22Rv1 (cell line): ENCODE results near the gene PBX1.

ENCODE experiments used
- H3K27ac ChIP-seq: fragments of 450-650 bp; 2 replicates; pipeline ENCODE4 v1.5.1; 2017
- CTCF ChIP-seq: fragments of 450-650 bp; IDR thresholded peaks from 2 replicates; pipeline ENCODE4 v1.5.1; 2017; ENCODE audit warnings: mild to moderate bottlenecking
- ZFX ChIP-seq: fragments of 450-650 bp; IDR thresholded peaks from 2 replicates; pipeline ENCODE4 v1.6.1; 2017; ENCODE audit warnings: antibody characterized with exemption, borderline replicate concordance

PBX1 gene

GRCh38 chr1:164560121-164560541, 1.1 kb downstream of the PBX1 start:
- H3K27ac ChIP-seq, result no peak overlapping the region
- TF ChIP-seq CTCF, result no peak
- TF ChIP-seq ZFX, result no peak

DNA sequence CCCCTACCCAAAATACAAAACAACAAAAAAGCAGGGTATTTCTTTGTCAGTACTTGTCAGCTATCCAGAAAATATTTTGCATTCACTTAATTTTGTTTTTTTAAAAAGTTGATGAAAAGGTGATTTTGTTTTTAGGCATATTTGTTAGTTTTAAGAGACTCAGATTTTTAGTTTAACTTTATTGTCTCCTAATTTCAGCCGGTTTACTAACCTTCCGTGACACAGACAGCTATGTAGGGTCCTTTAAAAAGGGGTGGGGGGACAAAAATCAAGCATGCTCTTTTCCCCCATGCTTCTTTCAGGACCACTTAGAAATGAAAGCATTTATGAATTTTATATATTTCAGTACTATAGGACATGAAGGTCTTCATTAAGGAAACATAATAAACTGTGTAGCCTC, 1.6 kb downstream of the PBX1 start:
- no peak overlapping the region for H3K27ac ChIP-seq
- no peak for TF ChIP-seq ZFX
- no peak for TF ChIP-seq CTCF

GRCh38 chr1:164561007-164561406, 2.0 kb downstream of the PBX1 start:
- H3K27ac ChIP-seq, result no peak overlapping the region
- no peak for TF ChIP-seq ZFX
- no peak for TF ChIP-seq CTCF

- TF ChIP-seq CTCF (no peak), ZFX (no peak)
- no peak overlapping the region for H3K27ac ChIP-seq
Measured at GRCh38 chr1:164561472-164561871, 2.5 kb downstream of the PBX1 start.

DNA sequence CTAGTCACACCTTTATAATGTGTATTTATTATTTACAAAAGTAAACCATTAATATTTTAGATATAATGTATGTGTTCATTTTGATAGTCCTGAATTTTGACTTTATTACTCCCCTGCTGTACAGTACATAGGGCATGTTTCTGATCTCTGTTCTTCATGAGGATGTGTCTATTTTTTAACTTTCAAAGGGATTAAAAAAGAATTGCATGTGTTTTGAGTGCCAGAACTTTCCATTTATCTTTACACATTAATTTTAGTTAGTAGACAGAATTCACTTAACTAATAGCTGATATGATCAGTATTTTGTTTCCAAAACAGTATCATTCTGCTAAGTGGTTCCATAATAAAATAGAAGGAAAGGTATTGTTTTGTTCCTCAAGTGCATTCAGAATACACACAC, 3.1 kb downstream of the PBX1 start:
- H3K27ac ChIP-seq, result no peak overlapping the region
- TF ChIP-seq ZFX (no peak), CTCF (no peak)

DNA sequence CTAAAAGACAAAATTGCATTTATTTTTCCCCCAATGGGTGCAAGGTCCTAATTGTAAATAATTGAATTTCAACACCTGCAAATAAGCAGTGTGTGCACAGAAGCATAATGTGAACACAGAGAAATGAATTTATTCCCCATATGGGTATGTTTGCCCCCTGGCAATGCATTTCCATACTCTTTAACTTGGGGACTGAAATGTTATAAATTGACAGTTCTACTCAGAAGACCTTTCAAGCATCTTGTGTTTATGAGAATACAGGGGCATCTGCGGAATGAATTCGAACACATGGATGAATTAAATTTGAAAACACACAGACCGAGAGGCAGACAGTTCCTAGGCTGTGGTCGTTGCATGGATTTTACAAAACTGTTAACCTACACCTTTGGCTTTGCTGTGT, 3.5 kb downstream of the PBX1 start:
- TF ChIP-seq CTCF (no peak), ZFX (no peak)
- no peak overlapping the region for H3K27ac ChIP-seq

DNA sequence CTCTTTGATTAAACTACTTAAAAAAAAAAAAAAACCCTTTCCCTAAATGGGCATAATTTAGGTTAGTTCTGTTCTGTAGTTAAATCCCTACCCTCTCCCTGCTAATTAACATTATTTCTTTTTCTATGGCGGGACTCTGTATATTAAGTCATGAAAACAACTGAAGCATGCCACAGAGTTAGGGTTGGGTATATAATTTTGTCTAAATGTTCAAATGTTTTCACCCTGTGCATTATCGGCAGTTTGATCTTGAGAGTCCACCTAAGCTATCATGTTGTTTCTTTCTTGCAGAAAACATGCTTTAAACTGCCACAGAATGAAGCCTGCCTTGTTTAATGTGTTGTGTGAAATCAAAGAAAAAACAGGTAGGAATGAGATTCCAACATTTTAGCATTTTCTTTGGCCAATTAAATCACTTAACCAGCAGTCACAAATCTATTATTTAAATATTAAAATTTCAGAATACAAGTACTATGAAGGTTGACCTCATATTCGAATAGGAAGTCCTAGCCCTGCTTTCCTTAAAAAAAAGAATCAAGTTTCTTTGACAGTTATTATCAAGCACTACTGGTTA, 4.0 kb downstream of the PBX1 start:
- TF ChIP-seq ZFX (no peak), CTCF (no peak)
- no peak overlapping the region for H3K27ac ChIP-seq
